Daoy (cell line): Measurements from ENCODE around the gene MOV10L1. TPM values are rescaled to one million over a fixed set of nuclear protein-coding genes. Genes with fewer than 3 reads are reported as not detected.

Experiments used
- DNase-seq: peaks from one replicate; pipeline ENCODE4 v3.0.0-alpha.2; 2015; ENCODE audit warnings: low read depth
- total RNA-seq: library from RNA; depleted of rRNA; stranded (reverse); fragments of >200 nt; shearing (Covaris generic); gene quantifications from 2 replicates; pipeline ENCODE4 v1.2.3, GENCODE V29; 2014

MOV10L1 gene
- total RNA-seq, 1 experiment from 2014 or later: 0.11 TPM

GRCh38 chr22:50188356-50188755, 98.5 kb downstream of the MOV10L1 start:
- DNase-seq: no peak

GRCh38 chr22:50189184-50189848, 99.5 kb downstream of the MOV10L1 start:
- no peak for DNase-seq

GRCh38 chr22:50189849-50190181, 100.0 kb downstream of the MOV10L1 start:
- DNase-seq: no peak

- DNase-seq: peak; percentile 73
Observed at GRCh38 chr22:50190182-50190940, 100.6 kb downstream of the MOV10L1 start.

GRCh38 chr22:50190941-50191741, 101.3 kb downstream of the MOV10L1 start:
- no peak for DNase-seq

GRCh38 chr22:50192436-50193204, 102.8 kb downstream of the MOV10L1 start:
- no peak for DNase-seq

- no peak for DNase-seq
Observed at GRCh38 chr22:50193621-50194020, 103.8 kb downstream of the MOV10L1 start.

- no peak for DNase-seq
Observed at GRCh38 chr22:50194037-50194805, 104.4 kb downstream of the MOV10L1 start.

GRCh38 chr22:50196256-50196655, 106.5 kb downstream of the MOV10L1 start:
- DNase-seq: no peak

GRCh38 chr22:50197000-50197800, 107.4 kb downstream of the MOV10L1 start:
- DNase-seq: no peak

- no peak for DNase-seq
Observed at GRCh38 chr22:50197856-50198623, 108.2 kb downstream of the MOV10L1 start.

GRCh38 chr22:50198624-50199017, 108.8 kb downstream of the MOV10L1 start:
- DNase-seq: no peak

- DNase-seq: no peak
Observed at GRCh38 chr22:50199251-50199721, 109.5 kb downstream of the MOV10L1 start.

GRCh38 chr22:50199829-50200460, 110.1 kb downstream of the MOV10L1 start:
- no peak for DNase-seq

- DNase-seq: peak; percentile 89
Observed at GRCh38 chr22:50200461-50201190, 110.8 kb downstream of the MOV10L1 start, which contains the start of gene SELENOO. Gene SELENOO, plus strand, starts transcription at chr22:50201011. Its CDS starts 26 bp downstream, at chr22:50201037.

- DNase-seq: no peak
Observed at GRCh38 chr22:50201191-50202129, 111.7 kb downstream of the MOV10L1 start.

- DNase-seq: no peak
Observed at GRCh38 chr22:50202130-50202666, 112.4 kb downstream of the MOV10L1 start.
